Measurements from ENCODE around the gene PHF21B.

GRCh38 chr22:45001653-45002052 is 8.2 kb downstream of the PHF21B start:
- TF ChIP-seq GATA2 (IDR thresholded peaks at IDR 0.05; ENCODE audit: low read depth, low read length) (no peak), GATA3 (IDR thresholded peaks at IDR 0.05; ENCODE audit: low read depth, low read length) (no peak)

Data from SH-SY5Y (cell line).